GM23338 (cell line): ENCODE measurements around the gene AMPD3. TPM values are rescaled to one million over a fixed set of nuclear protein-coding genes. Genes with fewer than 3 reads are reported as not detected.

ENCODE experiments used
- ATAC-seq: fragments of 200-7000 bp; cut with Tn5 transposase; 3 replicates; pipeline ENCODE4 v1.9.1; 2020
- DNase-seq: peaks from one replicate; pipeline ENCODE4 v3.0.0-alpha.2; 2015; ENCODE audit warnings: low spot score
- H2AFZ ChIP-seq: fragments of 200-600 bp; sonication (generic); 2 replicates; pipeline ENCODE4 v1.8.0; 2016; ENCODE audit warnings: antibody characterized with exemption, mild to moderate bottlenecking, moderate library complexity
- H3F3A ChIP-seq: fragments of 200-600 bp; sonication (generic); replicated peaks from 2 replicates; pipeline ENCODE4 v1.8.0; 2017; ENCODE audit warnings: antibody characterized with exemption, mixed run types, low read depth
- H3K27ac ChIP-seq: fragments of 200-600 bp; sonication (generic); 2 replicates; pipeline ENCODE4 v1.6.1; 2016; ENCODE audit warnings: low read depth
- H3K27me3 ChIP-seq: fragments of 200-600 bp; sonication (generic); 2 replicates; pipeline ENCODE4 v1.8.0; 2016; ENCODE audit warnings: mild to moderate bottlenecking, mixed run types, moderate library complexity; ENCODE audit not compliant: insufficient read depth
- H3K36me3 ChIP-seq: fragments of 200-600 bp; sonication (generic); 2 replicates; pipeline ENCODE4 v1.8.0; 2016; ENCODE audit warnings: mild to moderate bottlenecking; ENCODE audit not compliant: insufficient read depth
- H3K4me1 ChIP-seq: fragments of 200-600 bp; sonication (generic); 2 replicates; pipeline ENCODE4 v1.8.0; 2016; ENCODE audit warnings: mild to moderate bottlenecking, moderate library complexity; ENCODE audit not compliant: insufficient read depth
- H3K4me2 ChIP-seq: fragments of 200-600 bp; sonication (generic); 2 replicates; pipeline ENCODE4 v1.7.1; 2017; ENCODE audit warnings: mixed run types
- H3K4me3 ChIP-seq: fragments of 200-600 bp; sonication (generic); 2 replicates; pipeline ENCODE4 v1.6.1; 2016; ENCODE audit warnings: mixed run types
- H3K79me2 ChIP-seq: fragments of 200-600 bp; sonication (generic); replicated peaks from 2 replicates; pipeline ENCODE4 v1.8.0; 2017; ENCODE audit warnings: mild to moderate bottlenecking; ENCODE audit not compliant: insufficient read depth
- H3K9me2 ChIP-seq: fragments of 200-600 bp; sonication (generic); 2 replicates; pipeline ENCODE4 v1.8.0; 2017; ENCODE audit not compliant: insufficient read depth
- H4K20me1 ChIP-seq: fragments of 200-600 bp; sonication (generic); replicated peaks from 2 replicates; pipeline ENCODE4 v1.8.0; 2017; ENCODE audit warnings: mild to moderate bottlenecking; ENCODE audit not compliant: insufficient read depth
- H3K27ac Mint-ChIP-seq: 2 replicates; pipeline ENCODE4 v1.8.0; 2020; ENCODE audit warnings: inconsistent platforms, mild to moderate bottlenecking, moderate library complexity, mixed read lengths
- H3K27me3 Mint-ChIP-seq: 3 replicates; pipeline ENCODE4 v1.8.0; 2022; ENCODE audit warnings: low read depth, mild to moderate bottlenecking, moderate library complexity, mixed read lengths, inconsistent platforms; ENCODE audit not compliant: insufficient read depth, poor library complexity
- H3K36me3 Mint-ChIP-seq: 3 replicates; pipeline ENCODE4 v1.8.0; 2021; ENCODE audit warnings: low read depth, mild to moderate bottlenecking, inconsistent platforms, moderate library complexity, mixed read lengths
- H3K4me1 Mint-ChIP-seq: 3 replicates; pipeline ENCODE4 v1.8.0; 2020; ENCODE audit warnings: mild to moderate bottlenecking, inconsistent platforms, mixed read lengths
- H3K4me3 Mint-ChIP-seq: 3 replicates; pipeline ENCODE4 v1.8.0; 2021; ENCODE audit warnings: moderate library complexity, mild to moderate bottlenecking, inconsistent platforms, mixed read lengths
- H3K9me3 Mint-ChIP-seq: 3 replicates; pipeline ENCODE4 v1.8.0; 2020; ENCODE audit warnings: moderate library complexity, mild to moderate bottlenecking, inconsistent platforms, mixed read lengths
- CREB1 ChIP-seq: fragments of 250-450 bp; sonication (Bioruptor Pico); IDR thresholded peaks from 2 replicates; pipeline ENCODE4 v1.5.0; 2020; ENCODE audit warnings: low read depth, mild to moderate bottlenecking, moderate library complexity
- EZH2phosphoT487 ChIP-seq: fragments of 200-600 bp; sonication (generic); IDR thresholded peaks from one replicate; pipeline ENCODE4 v1.8.1; 2018; ENCODE audit warnings: antibody characterized with exemption; ENCODE audit not compliant: unreplicated experiment
- NANOG ChIP-seq: IDR thresholded peaks from 2 replicates; pipeline ENCODE4 v1.6.1; 2016; ENCODE audit warnings: antibody characterized with exemption, borderline replicate concordance
- ZNF114 ChIP-seq: fragments of 250-450 bp; sonication (Bioruptor Pico); IDR thresholded peaks from 2 replicates; pipeline ENCODE4 v1.5.0; 2020; ENCODE audit warnings: mild to moderate bottlenecking, moderate library complexity
- ZNF331 ChIP-seq: fragments of 250-450 bp; sonication (Bioruptor Pico); IDR thresholded peaks from 2 replicates; pipeline ENCODE4 v1.5.0; 2020; ENCODE audit warnings: low read depth, mild to moderate bottlenecking, moderate library complexity
- ZNF462 ChIP-seq: fragments of 250-450 bp; sonication (Bioruptor Pico); IDR thresholded peaks from 2 replicates; pipeline ENCODE4 v1.5.0; 2020; ENCODE audit warnings: mild to moderate bottlenecking, moderate library complexity
- polyA plus RNA-seq: library from polyadenylated mRNA; unstranded; fragments of >200 nt; fragmentation: Nextera tagmentation; extraction: Ambion mirVana; gene quantifications from 2 replicates; pipeline ENCODE4 v1.2.1, GENCODE V29; 2016
- total RNA-seq: library from RNA; depleted of rRNA; stranded (reverse); fragments of >200 nt; shearing (Covaris generic); gene quantifications from 2 replicates; pipeline ENCODE4 v1.2.3, GENCODE V29; 2014
- TF ChIP-seq, protein P1 (sequence below): IDR thresholded peaks from 2 replicates; pipeline ENCODE4 v1.6.1; 2016; ENCODE audit warnings: antibody characterized with exemption
- TF ChIP-seq, protein P2 (sequence below): IDR thresholded peaks from one replicate; pipeline ENCODE4 v1.6.1; 2018; ENCODE audit warnings: antibody characterized with exemption; ENCODE audit not compliant: unreplicated experiment
- TF ChIP-seq, protein P3 (sequence below), 2 experiments: fragments of 200-600 bp in 1 of 2; sonication (generic) in 1 of 2; conservative IDR thresholded peaks; 2 replicates each; pipeline versions ENCODE4 v1.5.1 to v1.6.1; 2016 to 2017; ENCODE audit warnings: antibody characterized with exemption in 2 of 2, low read depth in 2 of 2, mild to moderate bottlenecking in 2 of 2, moderate library complexity in 1 of 2

AMPD3 gene
- total and polyA plus RNA-seq, 2 experiments from 2014 or later, result 1.6 to 2.1 TPM

- no peak for TF ChIP-seq ZNF462 (CRISPR knock-in tag)
- TF ChIP-seq, protein P1, sequence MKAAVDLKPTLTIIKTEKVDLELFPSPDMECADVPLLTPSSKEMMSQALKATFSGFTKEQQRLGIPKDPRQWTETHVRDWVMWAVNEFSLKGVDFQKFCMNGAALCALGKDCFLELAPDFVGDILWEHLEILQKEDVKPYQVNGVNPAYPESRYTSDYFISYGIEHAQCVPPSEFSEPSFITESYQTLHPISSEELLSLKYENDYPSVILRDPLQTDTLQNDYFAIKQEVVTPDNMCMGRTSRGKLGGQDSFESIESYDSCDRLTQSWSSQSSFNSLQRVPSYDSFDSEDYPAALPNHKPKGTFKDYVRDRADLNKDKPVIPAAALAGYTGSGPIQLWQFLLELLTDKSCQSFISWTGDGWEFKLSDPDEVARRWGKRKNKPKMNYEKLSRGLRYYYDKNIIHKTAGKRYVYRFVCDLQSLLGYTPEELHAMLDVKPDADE, result no peak
Measured at GRCh38 chr11:10450462-10451425, 4.3 kb upstream of the AMPD3 start (continued).

GRCh38 chr11:10451426-10452116, 3.5 kb upstream of the AMPD3 start:
- Histone ChIP-seq H3K4me1 (peaks cover 12% of the 10 kb centered on the region), H3K27me3 (peaks cover 34% of the 10 kb centered on the region), H3K9me2 (no peaks in the 10 kb centered on the region), H3F3A (no peaks in the 10 kb centered on the region), H3K36me3 (no peaks in the 10 kb centered on the region), H3K79me2 (no peaks in the 10 kb centered on the region), H3K4me2 (peak overlapping the region; percentile 84), H4K20me1 (no peaks in the 10 kb centered on the region), H2AFZ (peak overlapping the region; percentile 90), H3K27ac (no peak overlapping the region), H3K4me3 (peak overlapping the region; percentile 83)
- DNase-seq (no peak), ATAC-seq (no peak)
- Mint-ChIP-seq H3K4me3 (peak overlapping the region; percentile 76), H3K4me1 (peaks cover 32% of the 10 kb centered on the region), H3K27me3 (peaks cover 34% of the 10 kb centered on the region), H3K27ac (no peak overlapping the region), H3K9me3 (no peaks in the 10 kb centered on the region), H3K36me3 (no peaks in the 10 kb centered on the region)
- TF ChIP-seq CREB1 (CRISPR knock-in tag) (no peak), ZNF114 (CRISPR knock-in tag) (no peak), EZH2phosphoT487 (no peak), ZNF331 (CRISPR knock-in tag) (no peak), NANOG (no peak)
- TF ChIP-seq, protein P2, sequence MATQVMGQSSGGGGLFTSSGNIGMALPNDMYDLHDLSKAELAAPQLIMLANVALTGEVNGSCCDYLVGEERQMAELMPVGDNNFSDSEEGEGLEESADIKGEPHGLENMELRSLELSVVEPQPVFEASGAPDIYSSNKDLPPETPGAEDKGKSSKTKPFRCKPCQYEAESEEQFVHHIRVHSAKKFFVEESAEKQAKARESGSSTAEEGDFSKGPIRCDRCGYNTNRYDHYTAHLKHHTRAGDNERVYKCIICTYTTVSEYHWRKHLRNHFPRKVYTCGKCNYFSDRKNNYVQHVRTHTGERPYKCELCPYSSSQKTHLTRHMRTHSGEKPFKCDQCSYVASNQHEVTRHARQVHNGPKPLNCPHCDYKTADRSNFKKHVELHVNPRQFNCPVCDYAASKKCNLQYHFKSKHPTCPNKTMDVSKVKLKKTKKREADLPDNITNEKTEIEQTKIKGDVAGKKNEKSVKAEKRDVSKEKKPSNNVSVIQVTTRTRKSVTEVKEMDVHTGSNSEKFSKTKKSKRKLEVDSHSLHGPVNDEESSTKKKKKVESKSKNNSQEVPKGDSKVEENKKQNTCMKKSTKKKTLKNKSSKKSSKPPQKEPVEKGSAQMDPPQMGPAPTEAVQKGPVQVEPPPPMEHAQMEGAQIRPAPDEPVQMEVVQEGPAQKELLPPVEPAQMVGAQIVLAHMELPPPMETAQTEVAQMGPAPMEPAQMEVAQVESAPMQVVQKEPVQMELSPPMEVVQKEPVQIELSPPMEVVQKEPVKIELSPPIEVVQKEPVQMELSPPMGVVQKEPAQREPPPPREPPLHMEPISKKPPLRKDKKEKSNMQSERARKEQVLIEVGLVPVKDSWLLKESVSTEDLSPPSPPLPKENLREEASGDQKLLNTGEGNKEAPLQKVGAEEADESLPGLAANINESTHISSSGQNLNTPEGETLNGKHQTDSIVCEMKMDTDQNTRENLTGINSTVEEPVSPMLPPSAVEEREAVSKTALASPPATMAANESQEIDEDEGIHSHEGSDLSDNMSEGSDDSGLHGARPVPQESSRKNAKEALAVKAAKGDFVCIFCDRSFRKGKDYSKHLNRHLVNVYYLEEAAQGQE, result no peak
- TF ChIP-seq, protein P3, sequence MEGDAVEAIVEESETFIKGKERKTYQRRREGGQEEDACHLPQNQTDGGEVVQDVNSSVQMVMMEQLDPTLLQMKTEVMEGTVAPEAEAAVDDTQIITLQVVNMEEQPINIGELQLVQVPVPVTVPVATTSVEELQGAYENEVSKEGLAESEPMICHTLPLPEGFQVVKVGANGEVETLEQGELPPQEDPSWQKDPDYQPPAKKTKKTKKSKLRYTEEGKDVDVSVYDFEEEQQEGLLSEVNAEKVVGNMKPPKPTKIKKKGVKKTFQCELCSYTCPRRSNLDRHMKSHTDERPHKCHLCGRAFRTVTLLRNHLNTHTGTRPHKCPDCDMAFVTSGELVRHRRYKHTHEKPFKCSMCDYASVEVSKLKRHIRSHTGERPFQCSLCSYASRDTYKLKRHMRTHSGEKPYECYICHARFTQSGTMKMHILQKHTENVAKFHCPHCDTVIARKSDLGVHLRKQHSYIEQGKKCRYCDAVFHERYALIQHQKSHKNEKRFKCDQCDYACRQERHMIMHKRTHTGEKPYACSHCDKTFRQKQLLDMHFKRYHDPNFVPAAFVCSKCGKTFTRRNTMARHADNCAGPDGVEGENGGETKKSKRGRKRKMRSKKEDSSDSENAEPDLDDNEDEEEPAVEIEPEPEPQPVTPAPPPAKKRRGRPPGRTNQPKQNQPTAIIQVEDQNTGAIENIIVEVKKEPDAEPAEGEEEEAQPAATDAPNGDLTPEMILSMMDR (conservative IDR thresholded peaks at IDR 0.05; ENCODE audit: low read depth in 2 of 2), result no peak
